Measurements from ENCODE around the gene GALNT11. TPM values are rescaled to one million over a fixed set of nuclear protein-coding genes. Genes with fewer than 3 reads are reported as not detected.

GALNT11 gene
- total and polyA plus RNA-seq, 2 experiments from 2014 or later, result 41.6 to 49.4 TPM

GRCh38 chr7:152128741-152129461, 103.4 kb downstream of the GALNT11 start:
- Histone ChIP-seq H3K27me3 (no peaks in the 10 kb centered on the region), H3K27ac (no peak overlapping the region), H3K36me3 (peaks cover 16% of the 10 kb centered on the region), H3K4me3 (no peak overlapping the region), H3K4me1 (ENCODE audit: low read depth) (no peaks in the 10 kb centered on the region), H3K9me3 (ENCODE audit: low read depth) (no peaks in the 10 kb centered on the region)
- no peak for TF ChIP-seq CTCF (IDR thresholded peaks at IDR 0.05; ENCODE audit: low read depth, low read length)
- no peak for DNase-seq (ENCODE audit: low read depth in 1 of 2, low spot score in 1 of 2)

GRCh38 chr7:152129682-152130081, 104.2 kb downstream of the GALNT11 start:
- no peaks in the 10 kb centered on the region for H3K9me3 ChIP-seq (ENCODE audit: low read depth)
- no peak for DNase-seq (ENCODE audit: low read depth in 1 of 2, low spot score in 1 of 2)
- H3K27me3 ChIP-seq, result no peaks in the 10 kb centered on the region
- TF ChIP-seq CTCF (IDR thresholded peaks at IDR 0.05; ENCODE audit: low read depth, low read length), result no peak
- peaks cover 16% of the 10 kb centered on the region for H3K36me3 ChIP-seq
- H3K27ac ChIP-seq, result no peak overlapping the region
- H3K4me1 ChIP-seq (ENCODE audit: low read depth), result no peaks in the 10 kb centered on the region
- no peak overlapping the region for H3K4me3 ChIP-seq

GRCh38 chr7:152130658-152131590, 105.5 kb downstream of the GALNT11 start:
- Histone ChIP-seq H3K4me3 (no peak overlapping the region), H3K27me3 (no peaks in the 10 kb centered on the region), H3K9me3 (ENCODE audit: low read depth) (no peaks in the 10 kb centered on the region), H3K27ac (no peak overlapping the region), H3K36me3 (peaks cover 13% of the 10 kb centered on the region), H3K4me1 (ENCODE audit: low read depth) (no peaks in the 10 kb centered on the region)
- no peak for TF ChIP-seq CTCF (IDR thresholded peaks at IDR 0.05; ENCODE audit: low read depth, low read length)
- no peak for DNase-seq (ENCODE audit: low read depth in 1 of 2, low spot score in 1 of 2)

GRCh38 chr7:152131981-152132494, 106.6 kb downstream of the GALNT11 start:
- no peaks in the 10 kb centered on the region for H3K27me3 ChIP-seq
- H3K27ac ChIP-seq, result no peak overlapping the region
- peaks cover 6% of the 10 kb centered on the region for H3K4me1 ChIP-seq (ENCODE audit: low read depth)
- H3K36me3 ChIP-seq, result peaks cover 15% of the 10 kb centered on the region
- no peaks in the 10 kb centered on the region for H3K9me3 ChIP-seq (ENCODE audit: low read depth)
- no peak overlapping the region for H3K4me3 ChIP-seq
- DNase-seq (ENCODE audit: low read depth in 1 of 2, low spot score in 1 of 2), result no peak
- no peak for TF ChIP-seq CTCF (IDR thresholded peaks at IDR 0.05; ENCODE audit: low read depth, low read length)

- Histone ChIP-seq H3K36me3 (peaks cover 21% of the 10 kb centered on the region), H3K27me3 (no peaks in the 10 kb centered on the region), H3K4me1 (ENCODE audit: low read depth) (peaks cover 6% of the 10 kb centered on the region), H3K27ac (peak overlapping the region; percentile 22), H3K9me3 (ENCODE audit: low read depth) (no peaks in the 10 kb centered on the region), H3K4me3 (no peak overlapping the region)
- TF ChIP-seq CTCF (IDR thresholded peaks at IDR 0.05; ENCODE audit: low read depth, low read length), result no peak
- no peak for DNase-seq (ENCODE audit: low read depth in 1 of 2, low spot score in 1 of 2)
These were observed 107.3 kb downstream of the GALNT11 start for GRCh38 chr7:152132812-152133211.
